HL-60 (cell line): ENCODE measurements around the gene MOB3B.

Experiments used
- CTCF ChIP-seq: IDR thresholded peaks from one replicate; pipeline ENCODE4 v1.5.1; 2011; ENCODE audit warnings: low read length, control low read depth, inconsistent platforms; ENCODE audit not compliant: insufficient read depth
- POLR2AphosphoS5 ChIP-seq: IDR thresholded peaks from 2 replicates; pipeline ENCODE4 v1.6.1; 2012; ENCODE audit warnings: low read depth

GRCh38 chr9:27560457-27560856 is 30.8 kb upstream of the MOB3B start:
- no peak for TF ChIP-seq CTCF
- no peak for TF ChIP-seq POLR2AphosphoS5
